GM12878 (cell line): Measurements from ENCODE around the gene SUPT7L.

Source experiments
- CREB1 ChIP-seq: IDR thresholded peaks from 2 replicates; pipeline ENCODE4 v1.6.1; 2012; ENCODE audit warnings: low read depth, mild to moderate bottlenecking, inconsistent platforms
- CTCF ChIP-seq, 3 experiments: IDR thresholded peaks in 2 of 3; conservative IDR thresholded peaks in 1 of 3; 2 replicates each; pipeline ENCODE4 v1.5.1; 2011; ENCODE audit warnings: low read depth in 3 of 3, low read length in 3 of 3, mild to moderate bottlenecking in 3 of 3, control low read depth in 2 of 3, moderate library complexity in 2 of 3, inconsistent platforms in 1 of 3, mixed read lengths in 1 of 3; ENCODE audit not compliant: control insufficient read depth in 2 of 3, insufficient read depth in 1 of 3; ENCODE audit errors: extremely low read depth in 1 of 3
- ESRRA ChIP-seq: IDR thresholded peaks from 2 replicates; pipeline ENCODE4 v1.6.1; 2012; ENCODE audit warnings: mild to moderate bottlenecking, low read length, improper control_type of control experiment
- EZH2 ChIP-seq: IDR thresholded peaks from 2 replicates; pipeline ENCODE4 v1.6.1; 2012; ENCODE audit warnings: low read depth, mild to moderate bottlenecking, control low read depth, inconsistent platforms, low read length, borderline replicate concordance; ENCODE audit not compliant: control insufficient read depth
- NFXL1 ChIP-seq: fragments of 450-650 bp; IDR thresholded peaks from 2 replicates; pipeline ENCODE4 v1.6.1; 2017; ENCODE audit warnings: antibody characterized with exemption, mild to moderate bottlenecking, borderline replicate concordance
- RFX5 ChIP-seq: IDR thresholded peaks from 2 replicates; pipeline ENCODE4 v1.6.1; 2011; ENCODE audit warnings: low read depth, low read length, improper control_type of control experiment
- SMC3 ChIP-seq: IDR thresholded peaks from 2 replicates; pipeline ENCODE4 v1.6.1; 2011; ENCODE audit warnings: low read length, improper control_type of control experiment, borderline replicate concordance
- STAT1 ChIP-seq: fragments of 450-650 bp; conservative IDR thresholded peaks from 2 replicates; pipeline ENCODE4 v1.6.1; 2014; ENCODE audit warnings: antibody characterized with exemption, mild to moderate bottlenecking

DNA sequence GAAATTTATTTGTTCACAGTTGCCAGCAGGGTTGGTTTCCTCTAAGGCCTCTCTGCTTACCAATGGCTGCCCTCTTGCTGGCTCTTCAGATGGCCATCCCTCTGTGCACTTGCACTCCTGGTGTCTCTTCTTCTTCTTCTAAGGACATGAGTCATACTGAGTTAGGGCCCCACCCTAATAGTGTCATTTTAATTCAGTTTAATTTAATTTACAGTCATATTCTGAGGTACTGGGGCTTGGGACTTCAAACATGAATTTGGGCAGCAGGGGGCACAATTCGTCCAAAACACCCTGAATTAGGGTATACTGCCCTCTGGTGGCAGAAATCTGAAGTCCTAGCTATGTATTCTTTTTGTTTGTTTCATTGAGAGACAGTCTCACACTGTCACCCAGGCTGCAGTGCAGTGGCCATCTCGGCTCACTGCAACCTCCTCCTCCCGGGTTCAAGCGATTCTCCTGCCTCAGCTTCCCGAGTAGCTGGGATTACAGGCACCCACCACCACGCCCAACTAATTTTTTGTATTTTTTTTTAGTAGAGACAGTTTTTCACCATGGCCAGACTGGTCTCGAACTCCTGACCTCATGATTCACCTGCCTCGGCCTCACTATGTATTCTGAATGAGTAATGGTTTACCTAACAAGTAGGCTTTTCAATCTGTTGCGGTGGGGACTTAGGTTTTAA, 20.1 kb upstream of the SUPT7L start:
- TF ChIP-seq ESRRA: no peak
- peak; percentile 94 to 99 (median 99) for TF ChIP-seq CTCF (IDR thresholded peaks at IDR 0.05 in 2 of 3, conservative IDR thresholded peaks at IDR 0.05 in 1 of 3; ENCODE audit: control insufficient read depth in 2 of 3, extremely low read depth in 1 of 3, insufficient read depth in 1 of 3, low read depth in 3 of 3, low read length in 3 of 3)
- no peak for TF ChIP-seq STAT1
- 0 out of 2 replicates have a peak, but pooled peaks have one; percentile 22 for TF ChIP-seq CREB1
- TF ChIP-seq SMC3: peak; percentile 80
- no peak for TF ChIP-seq NFXL1
- no peak for TF ChIP-seq EZH2
- no peak for TF ChIP-seq RFX5
